Measurements from ENCODE around the gene MAP1LC3B.
A peak's percentile ranks its signal among the peaks of the same experiment; 100 is the strongest.

The MAP1LC3B gene

GRCh38 chr16:87437911-87438610, 45.9 kb downstream of the MAP1LC3B start:
- peaks cover 22% of the 10 kb centered on the region for H3K36me3 Mint-ChIP-seq (ENCODE audit: low read depth)
- no peak for TF ChIP-seq CTCF (IDR thresholded peaks at IDR 0.05; ENCODE audit: unreplicated experiment in 3 of 3)
- H3K27ac Mint-ChIP-seq: no peak overlapping the region
- H3K4me1 Mint-ChIP-seq: peaks cover 13% of the 10 kb centered on the region
- H3K4me3 Mint-ChIP-seq: no peak overlapping the region
- no peaks in the 10 kb centered on the region for H3K27me3 Mint-ChIP-seq (ENCODE audit: low read depth)
- peaks cover 5% of the 10 kb centered on the region for H3K9me3 Mint-ChIP-seq

- Mint-ChIP-seq H3K36me3 (ENCODE audit: low read depth) (peaks cover 23% of the 10 kb centered on the region), H3K4me1 (peaks cover 14% of the 10 kb centered on the region), H3K27ac (no peak overlapping the region), H3K9me3 (peaks cover 5% of the 10 kb centered on the region), H3K4me3 (no peak overlapping the region), H3K27me3 (ENCODE audit: low read depth) (no peaks in the 10 kb centered on the region)
- no peak for TF ChIP-seq CTCF (IDR thresholded peaks at IDR 0.05; ENCODE audit: unreplicated experiment in 3 of 3)
These were observed 46.5 kb downstream of the MAP1LC3B start for GRCh38 chr16:87438611-87438985.

GRCh38 chr16:87439926-87440325, 47.8 kb downstream of the MAP1LC3B start:
- Mint-ChIP-seq H3K4me1 (peaks cover 14% of the 10 kb centered on the region), H3K27ac (no peak overlapping the region), H3K27me3 (ENCODE audit: low read depth) (no peaks in the 10 kb centered on the region), H3K9me3 (peaks cover 13% of the 10 kb centered on the region), H3K4me3 (no peak overlapping the region), H3K36me3 (ENCODE audit: low read depth) (peaks cover 36% of the 10 kb centered on the region)
- TF ChIP-seq CTCF (IDR thresholded peaks at IDR 0.05; ENCODE audit: unreplicated experiment in 3 of 3): no peak

GRCh38 chr16:87441886-87442580, 49.9 kb downstream of the MAP1LC3B start:
- no peak for TF ChIP-seq CTCF (IDR thresholded peaks at IDR 0.05; ENCODE audit: unreplicated experiment in 3 of 3)
- peaks cover 56% of the 10 kb centered on the region for H3K36me3 Mint-ChIP-seq (ENCODE audit: low read depth)
- peaks cover 18% of the 10 kb centered on the region for H3K9me3 Mint-ChIP-seq
- H3K4me3 Mint-ChIP-seq: no peak overlapping the region
- no peaks in the 10 kb centered on the region for H3K27me3 Mint-ChIP-seq (ENCODE audit: low read depth)
- peaks cover 12% of the 10 kb centered on the region for H3K4me1 Mint-ChIP-seq
- no peak overlapping the region for H3K27ac Mint-ChIP-seq

- H3K27me3 Mint-ChIP-seq (ENCODE audit: low read depth): no peaks in the 10 kb centered on the region
- H3K27ac Mint-ChIP-seq: peak overlapping the region in 2 of 3 experiments; percentile 4 to 70
- peaks cover 18% of the 10 kb centered on the region for H3K9me3 Mint-ChIP-seq
- peak overlapping the region in 1 of 3 experiments; percentile 33 for H3K4me3 Mint-ChIP-seq
- H3K4me1 Mint-ChIP-seq: peaks cover 17% of the 10 kb centered on the region
- no peak for TF ChIP-seq CTCF (IDR thresholded peaks at IDR 0.05; ENCODE audit: unreplicated experiment in 3 of 3)
- H3K36me3 Mint-ChIP-seq (ENCODE audit: low read depth): peaks cover 61% of the 10 kb centered on the region
These were observed 50.4 kb downstream of the MAP1LC3B start for GRCh38 chr16:87442581-87442966.

Measured in nephron (organoid).